GM12878 (cell line): Measurements from ENCODE around the gene IQGAP3. TPM values are rescaled to one million over a fixed set of nuclear protein-coding genes. Genes with fewer than 3 reads are reported as not detected.

ENCODE experiments used
- ATAC-seq: fragments of 200-7000 bp; cut with Tn5 transposase; 3 replicates; pipeline ENCODE4 v1.9.1; 2020; ENCODE audit warnings: mild to moderate bottlenecking, moderate library complexity
- BruUV-seq: library from RNA; stranded (reverse); fragments of 400-500 nt; replicated peaks from 2 replicates; lab custom pipeline; 2021; lab: Mats Ljungman, UMichigan
- CTCF ChIA-PET: fragments of 300-600 bp; sonication (Branson Sonifier 250); formaldehyde crosslinking; extraction: SDS; loops from one replicate; lab custom pipeline; 2021; ENCODE audit warnings: inconsistent platforms; lab: Yijun Ruan, JAX
- POLR2A ChIA-PET: fragments of 350-600 bp; formaldehyde crosslinking; extraction: SDS; loops from one replicate; lab custom pipeline; 2021; ENCODE audit warnings: inconsistent platforms; lab: Charles Lee
- RAD21 ChIA-PET: fragments of 300-600 bp; sonication (Branson Sonifier 250); formaldehyde crosslinking; loops from one replicate; lab custom pipeline; 2023; ENCODE audit warnings: antibody characterized with exemption; ENCODE audit not compliant: unreplicated experiment; lab: Charles Lee
- SMC1A ChIA-PET: fragments of 300-600 bp; sonication (Branson Sonifier 250); formaldehyde crosslinking; loops from one replicate; lab custom pipeline; 2023; ENCODE audit not compliant: unreplicated experiment, uncharacterized antibody; lab: Charles Lee
- DNase-seq: peaks from one replicate; pipeline ENCODE4 v3.0.0-alpha.2; 2011; ENCODE audit warnings: low read depth, low spot score
- FAIRE-seq: peaks from 3 replicates; lab custom pipeline; 2011; peaks lifted over from hg19 to GRCh38; lab: Jason Lieb, UNC
- H2AFZ ChIP-seq: 2 replicates; pipeline ENCODE4 v1.6.0; 2011; ENCODE audit warnings: low read depth, low read length, control low read depth; ENCODE audit not compliant: control insufficient read depth
- H3K27ac ChIP-seq: 2 replicates; pipeline ENCODE4 v1.5.1; 2011; ENCODE audit warnings: control low read depth; ENCODE audit not compliant: control insufficient read depth, insufficient read depth
- H3K27me3 ChIP-seq, 2 experiments: replicated peaks in 1 of 2; 2 replicates each; pipeline versions ENCODE4 v1.6.0 to v1.6.1; 2011; ENCODE audit warnings: low read length in 1 of 2; ENCODE audit not compliant: control insufficient read depth in 2 of 2, insufficient read depth in 2 of 2
- H3K36me3 ChIP-seq, 2 experiments: 2 replicates each; pipeline ENCODE4 v1.5.1; 2011; ENCODE audit warnings: low read length in 1 of 2; ENCODE audit not compliant: control insufficient read depth in 2 of 2, insufficient read depth in 2 of 2
- H3K4me1 ChIP-seq: 2 replicates; pipeline ENCODE4 v1.6.1; 2011; ENCODE audit warnings: mild to moderate bottlenecking, low read length, moderate library complexity, mixed read lengths; ENCODE audit not compliant: control insufficient read depth, insufficient read depth
- H3K4me2 ChIP-seq: 2 replicates; pipeline ENCODE4 v1.6.0; 2011; ENCODE audit warnings: control low read depth; ENCODE audit not compliant: control insufficient read depth, insufficient read depth
- H3K4me3 ChIP-seq: fragments of 200-600 bp; sonication (generic); 2 replicates; pipeline ENCODE4 v1.5.1; 2016
- H3K79me2 ChIP-seq: 2 replicates; pipeline ENCODE4 v1.6.0; 2011; ENCODE audit warnings: low read length; ENCODE audit not compliant: control insufficient read depth, insufficient read depth
- H3K9ac ChIP-seq: 2 replicates; pipeline ENCODE4 v1.8.0; 2011; ENCODE audit warnings: low read length, control low read depth, mixed read lengths; ENCODE audit not compliant: control insufficient read depth, insufficient read depth
- H3K9me3 ChIP-seq: replicated peaks from 3 replicates; pipeline ENCODE4 v1.5.1; 2011; ENCODE audit warnings: mild to moderate bottlenecking, low read length; ENCODE audit not compliant: control insufficient read depth, insufficient read depth
- H4K20me1 ChIP-seq: 2 replicates; pipeline ENCODE4 v1.6.0; 2011; ENCODE audit not compliant: control insufficient read depth, insufficient read depth
- ATF3 ChIP-seq: IDR thresholded peaks from 2 replicates; pipeline ENCODE4 v1.6.1; 2011; ENCODE audit warnings: low read depth, mild to moderate bottlenecking, low read length, moderate library complexity, borderline replicate concordance; ENCODE audit errors: extremely low read depth
- CUX1 ChIP-seq: IDR thresholded peaks from 2 replicates; pipeline ENCODE4 v1.6.1; 2012; ENCODE audit warnings: improper control_type of control experiment, low read depth, low read length; ENCODE audit not compliant: insufficient replicate concordance
- GABPA ChIP-seq: IDR thresholded peaks from 2 replicates; pipeline ENCODE4 v1.6.1; 2014; ENCODE audit warnings: antibody characterized with exemption, low read depth, mild to moderate bottlenecking, inconsistent platforms
- MEF2A ChIP-seq: IDR thresholded peaks from 2 replicates; pipeline ENCODE4 v1.6.1; 2011; ENCODE audit warnings: low read depth, mild to moderate bottlenecking, low read length, moderate library complexity; ENCODE audit not compliant: insufficient read depth
- MYB ChIP-seq: fragments of 150-350 bp; IDR thresholded peaks from 2 replicates; pipeline ENCODE4 v1.6.1; 2014; ENCODE audit warnings: mild to moderate bottlenecking, low read depth, low read length, borderline replicate concordance
- PAX5 ChIP-seq: IDR thresholded peaks from 2 replicates; pipeline ENCODE4 v1.6.1; 2011; ENCODE audit warnings: low read depth, low read length, borderline replicate concordance
- PKNOX1 ChIP-seq: fragments of 450-650 bp; IDR thresholded peaks from 2 replicates; pipeline ENCODE4 v1.6.1; 2016; ENCODE audit warnings: mild to moderate bottlenecking
- RB1 ChIP-seq: fragments of 450-650 bp; formaldehyde crosslinking; IDR thresholded peaks from 2 replicates; pipeline ENCODE4 v1.6.1; 2017; ENCODE audit warnings: mild to moderate bottlenecking, borderline replicate concordance
- WGBS: methylation state at CpG from one replicate; pipeline ENCODE4 v1.1.6; 2016; ENCODE audit warnings: low lambda C conversion rate; ENCODE audit not compliant: insufficient replicate concordance, insufficient coverage; ENCODE audit errors: missing lambda C conversion rate; 5-methylcytosine and 5-hydroxymethylcytosine counted together
- in situ Hi-C: fragments of 300-500 bp; cut with MboI; formaldehyde crosslinking; loops from 9 replicates; pipeline ENCODE4 v1.14.3; 2018; ENCODE audit warnings: mixed read lengths
- intact Hi-C: fragments of 100-400 bp; cut with micrococcal nuclease; formaldehyde crosslinking; loops from one replicate; pipeline ENCODE4 v1.14.2; 2022; ENCODE audit not compliant: unreplicated experiment
- polyA plus RNA-seq, 11 experiments: library from polyadenylated mRNA; depleted of rRNA in 4 of 11; unstranded in 6 of 11; stranded (reverse) in 5 of 11; fragments of >200 nt; fragmentation: Nextera tagmentation in 4 of 11; fragmentation: Illumina TruSeq in 1 of 11; extraction: Ambion mirVana in 4 of 11; extraction: Trizol in 1 of 11; gene quantifications; 1 replicate in 1 of 11; 2 replicates in 10 of 11; pipeline versions ENCODE4 v1.2.1 to v1.2.3, GENCODE V29; 2011 to 2016; ENCODE audit warnings: inconsistent platforms in 2 of 11, missing spikeins in 2 of 11, low read depth in 1 of 11
- total RNA-seq, 4 experiments: library from RNA; depleted of rRNA in 3 of 4; stranded (reverse); fragments of >200 nt in 3 of 4; fragmentation: Illumina TruSeq in 1 of 4; extraction: Trizol in 1 of 4; gene quantifications; 2 replicates each; pipeline versions ENCODE4 v1.2.1 to v1.2.3, GENCODE V29; 2013 to 2021

The IQGAP3 gene
- total and polyA plus RNA-seq, 10 of the 15 experiments (the other 5 are each of a cell fraction or from before 2014, with no cell fraction given) = 1.1 to 10.7 (median 7.9) TPM

DNA sequence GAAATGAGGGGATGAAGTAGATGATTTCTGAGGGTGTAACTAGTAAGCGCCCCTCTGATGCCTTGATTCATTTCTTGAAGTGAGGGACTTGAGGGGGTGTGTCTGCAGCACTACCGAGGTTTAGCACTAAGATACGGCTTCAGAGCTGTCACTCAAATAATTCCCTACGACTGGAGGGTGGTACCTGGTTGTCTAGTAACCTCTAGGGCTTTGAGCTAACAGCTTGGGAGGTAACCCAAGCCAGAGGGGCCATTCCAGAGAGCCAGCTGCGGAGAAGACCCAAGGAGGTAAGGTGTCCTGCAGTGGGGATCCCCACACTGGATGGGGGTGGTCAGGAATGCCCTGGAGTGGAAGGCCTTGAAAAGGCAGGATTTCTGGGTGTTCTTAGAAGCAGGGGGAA lies 7.1 kb upstream of the IQGAP3 start, which contains the start of gene TTC24:
Gene TTC24 (plus strand): TSS at position 252 of the 400 bp plus-strand sequence. CDS start 1,642 bp downstream, outside the sequence.
- in situ Hi-C loops (no loop called here), intact Hi-C loops (no loop called here)
- Histone ChIP-seq H3K4me1 (peaks cover 16% of the 10 kb centered on the region), H3K4me2 (no peak within 1 kb of the TSS), H3K27me3 (no peaks in the 10 kb centered on the region), H2AFZ (no peak within 1 kb of the TSS), H3K36me3 (no peaks in the 10 kb centered on the region), H3K4me3 (no peak within 1 kb of the TSS), H3K79me2 (no peaks in the 10 kb centered on the region), H3K9me3 (no peaks in the 10 kb centered on the region), H3K27ac (no peak within 1 kb of the TSS), H3K9ac (no peak within 1 kb of the TSS), H4K20me1 (no peaks in the 10 kb centered on the region)
- CTCF ChIA-PET = interaction anchor here (0.7 to 5.7 kb wide), 13 partner anchors 14 to 194 kb away, joined by 3 to 36 read pairs (median 3); partner anchors contain the start of gene MEF2D
- no peak for TF ChIP-seq GABPA
- TF ChIP-seq PKNOX1 = peak; percentile 75
- no peak for TF ChIP-seq MYB
- no peak for TF ChIP-seq PAX5
- no peak for ATAC-seq
- BruUV-seq = no TSS peak
- RAD21 ChIA-PET = interaction anchor here (1.2 to 1.8 kb wide), 4 partner anchors 75 to 122 kb away, joined by 3 to 5 read pairs (median 4); no protein-coding TSS in a partner anchor
- no peak for DNase-seq
- POLR2A ChIA-PET = no interaction called here
- 58% methylated on average over 5 of the region's 5 CpGs for WGBS
- SMC1A ChIA-PET = interaction anchor here (1.4 to 1.9 kb wide), 4 partner anchors 12 to 193 kb away, joined by 3 to 5 read pairs (median 4); partner anchors contain the start of gene NAXE
- FAIRE-seq = no peak

DNA sequence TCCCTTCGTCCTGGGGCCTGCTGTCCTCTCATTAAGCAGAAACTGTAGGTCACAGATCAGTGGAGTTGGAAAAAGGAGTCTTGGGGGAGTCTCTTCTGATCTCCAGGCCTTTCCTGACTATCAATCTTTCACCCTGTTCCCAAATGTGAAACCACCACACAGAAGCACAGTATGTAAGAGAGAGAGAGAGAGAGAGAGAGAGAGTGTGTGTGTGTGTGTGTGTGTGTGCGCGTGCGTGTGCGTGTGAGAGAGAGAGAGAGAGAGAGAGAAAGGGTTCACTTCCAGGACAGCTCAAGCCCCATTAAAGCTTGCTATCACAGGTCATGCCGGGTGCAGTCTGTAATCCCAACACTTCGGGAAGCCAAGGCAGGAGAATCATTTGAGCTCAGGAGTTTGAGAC lies 5.7 kb upstream of the IQGAP3 start:
- no peak overlapping the region for H3K9ac ChIP-seq
- no TSS peak for BruUV-seq
- no peak for TF ChIP-seq CUX1
- no peak for TF ChIP-seq RB1
- no peak for TF ChIP-seq MEF2A
- no peak for TF ChIP-seq ATF3

More for the DNA sequence above, 5.7 kb upstream of the IQGAP3 start:
- no peak for FAIRE-seq
- H3K4me2 ChIP-seq = no peak overlapping the region
- H3K9me3 ChIP-seq = no peaks in the 10 kb centered on the region
- WGBS = 56% methylated on average over 4 of the region's 7 CpGs
- peaks cover 13% of the 10 kb centered on the region for H3K4me1 ChIP-seq
- H3K27me3 ChIP-seq = no peaks in the 10 kb centered on the region; a peak in 1 of 4 replicates
- ChIA-PET SMC1A (interaction anchor here (1.0 to 1.4 kb wide), 2 partner anchors 30 to 132 kb away, joined by 3 read pairs; no protein-coding TSS in a partner anchor), CTCF (interaction anchor here (1.3 to 5.7 kb wide), 2 partner anchors 97 to 192 kb away, joined by 3 to 25 read pairs; no protein-coding TSS in a partner anchor), RAD21 (interaction anchor here (1.8 kb wide), 1 partner anchor 121 kb away, joined by 5 read pairs; no protein-coding TSS in a partner anchor), POLR2A (interaction anchor here (0.6 to 1.2 kb wide), 2 partner anchors 15 to 70 kb away, joined by 3 read pairs; no protein-coding TSS in a partner anchor)
- no peak overlapping the region for H3K27ac ChIP-seq
- intact Hi-C loops = no loop called here
- in situ Hi-C loops = no loop called here
- no peaks in the 10 kb centered on the region for H3K36me3 ChIP-seq
- ATAC-seq = no peak
- no peak overlapping the region for H2AFZ ChIP-seq
- no peaks in the 10 kb centered on the region for H4K20me1 ChIP-seq
- H3K4me3 ChIP-seq = no peak overlapping the region
- H3K79me2 ChIP-seq = no peaks in the 10 kb centered on the region
- no peak for DNase-seq
